Loucy (cell line): Measurements from ENCODE around the gene KCNH4.

Experiments
- H2AFZ ChIP-seq: fragments of 200-600 bp; sonication (generic); 2 replicates; pipeline ENCODE4 v1.6.0; 2016; ENCODE audit warnings: antibody characterized with exemption, mild to moderate bottlenecking, low read length, moderate library complexity
- H3F3A ChIP-seq: fragments of 200-600 bp; 2 replicates; pipeline ENCODE4 v1.6.0; 2016; ENCODE audit warnings: antibody characterized with exemption, low read depth, mild to moderate bottlenecking
- H3K27me3 ChIP-seq: fragments of 200-600 bp; sonication (generic); 2 replicates; pipeline ENCODE4 v1.6.1; 2014; ENCODE audit warnings: low read length, mild to moderate bottlenecking; ENCODE audit not compliant: insufficient read depth, poor library complexity, severe bottlenecking
- H3K36me3 ChIP-seq: fragments of 200-600 bp; sonication (generic); 2 replicates; pipeline ENCODE4 v1.6.1; 2016; ENCODE audit warnings: low read length; ENCODE audit not compliant: insufficient read depth
- H3K4me1 ChIP-seq: fragments of 200-600 bp; sonication (generic); 2 replicates; pipeline ENCODE4 v1.5.1; 2014; ENCODE audit warnings: low read length, mild to moderate bottlenecking; ENCODE audit not compliant: insufficient read depth, poor library complexity, severe bottlenecking
- H3K4me2 ChIP-seq: fragments of 200-600 bp; sonication (generic); 2 replicates; pipeline ENCODE4 v1.6.0; 2014; ENCODE audit warnings: antibody characterized with exemption, low read length, low read depth, mild to moderate bottlenecking; ENCODE audit not compliant: poor library complexity, severe bottlenecking
- H3K4me3 ChIP-seq: fragments of 200-600 bp; sonication (generic); 2 replicates; pipeline ENCODE4 v1.5.1; 2014; ENCODE audit warnings: low read length, mild to moderate bottlenecking, mixed read lengths; ENCODE audit not compliant: poor library complexity, severe bottlenecking
- H3K79me2 ChIP-seq: fragments of 200-600 bp; sonication (generic); 2 replicates; pipeline ENCODE4 v1.6.1; 2014; ENCODE audit warnings: low read length; ENCODE audit not compliant: insufficient read depth
- H3K9ac ChIP-seq: fragments of 200-600 bp; sonication (generic); 2 replicates; pipeline ENCODE4 v1.6.0; 2014; ENCODE audit warnings: mild to moderate bottlenecking, low read depth, low read length, moderate library complexity; ENCODE audit not compliant: poor library complexity, severe bottlenecking
- H3K9me2 ChIP-seq: fragments of 200-600 bp; sonication (generic); replicated peaks from 2 replicates; pipeline ENCODE4 v1.6.1; 2016; ENCODE audit warnings: low read depth, low read length, mixed read lengths
- H3K9me3 ChIP-seq: fragments of 200-600 bp; sonication (generic); 2 replicates; pipeline ENCODE4 v1.6.1; 2014; ENCODE audit warnings: mild to moderate bottlenecking, antibody characterized with exemption, low read length, low read depth; ENCODE audit not compliant: insufficient read depth
- H4K20me1 ChIP-seq: fragments of 200-600 bp; sonication (generic); 2 replicates; pipeline ENCODE4 v1.6.0; 2014; ENCODE audit warnings: antibody characterized with exemption, low read length, mild to moderate bottlenecking; ENCODE audit not compliant: insufficient read depth, poor library complexity, severe bottlenecking
- EZH2phosphoT487 ChIP-seq: fragments of 200-600 bp; IDR thresholded peaks from 2 replicates; pipeline ENCODE4 v1.6.1; 2018; ENCODE audit warnings: antibody characterized with exemption, mild to moderate bottlenecking, moderate library complexity, borderline replicate concordance
- TF ChIP-seq, protein P1 (sequence below): fragments of 200-600 bp; sonication (generic); conservative IDR thresholded peaks from 2 replicates; pipeline ENCODE4 v1.5.1; 2014; ENCODE audit warnings: mild to moderate bottlenecking, antibody characterized with exemption, low read length

The KCNH4 gene

DNA sequence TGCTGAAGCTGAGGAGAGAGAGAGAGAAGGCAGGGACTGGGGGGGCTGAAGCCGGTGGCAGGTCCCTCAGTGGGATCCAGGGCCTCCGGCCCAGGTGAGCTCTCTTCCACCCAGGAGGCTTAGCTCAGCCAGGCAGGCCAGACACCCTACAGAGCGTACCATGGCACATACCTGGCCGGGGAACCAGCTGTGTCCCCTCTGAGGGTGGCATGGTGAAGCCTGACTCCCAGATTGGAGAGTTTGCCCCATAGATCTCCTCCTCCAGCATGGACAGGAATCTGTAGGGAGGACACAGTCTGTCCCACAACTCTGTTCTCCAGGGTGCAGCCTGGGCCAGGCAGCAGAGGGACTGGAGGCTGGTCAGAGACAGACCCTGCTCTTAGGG is 62.8 kb downstream of the KCNH4 start:
- no peak overlapping the region for H2AFZ ChIP-seq
- H3K4me1 ChIP-seq, result peaks cover 16% of the 10 kb centered on the region
- H3K4me3 ChIP-seq, result no peak overlapping the region
- no peak overlapping the region for H3K9ac ChIP-seq
- peaks cover 3% of the 10 kb centered on the region; the same call in 1 of the 2 replicates for H3K36me3 ChIP-seq
- H4K20me1 ChIP-seq, result no peaks in the 10 kb centered on the region
- no peaks in the 10 kb centered on the region for H3F3A ChIP-seq
- no peaks in the 10 kb centered on the region for H3K9me2 ChIP-seq
- H3K9me3 ChIP-seq, result no peaks in the 10 kb centered on the region
- H3K27me3 ChIP-seq, result no peaks in the 10 kb centered on the region
- no peak for TF ChIP-seq EZH2phosphoT487
- TF ChIP-seq, protein P1, sequence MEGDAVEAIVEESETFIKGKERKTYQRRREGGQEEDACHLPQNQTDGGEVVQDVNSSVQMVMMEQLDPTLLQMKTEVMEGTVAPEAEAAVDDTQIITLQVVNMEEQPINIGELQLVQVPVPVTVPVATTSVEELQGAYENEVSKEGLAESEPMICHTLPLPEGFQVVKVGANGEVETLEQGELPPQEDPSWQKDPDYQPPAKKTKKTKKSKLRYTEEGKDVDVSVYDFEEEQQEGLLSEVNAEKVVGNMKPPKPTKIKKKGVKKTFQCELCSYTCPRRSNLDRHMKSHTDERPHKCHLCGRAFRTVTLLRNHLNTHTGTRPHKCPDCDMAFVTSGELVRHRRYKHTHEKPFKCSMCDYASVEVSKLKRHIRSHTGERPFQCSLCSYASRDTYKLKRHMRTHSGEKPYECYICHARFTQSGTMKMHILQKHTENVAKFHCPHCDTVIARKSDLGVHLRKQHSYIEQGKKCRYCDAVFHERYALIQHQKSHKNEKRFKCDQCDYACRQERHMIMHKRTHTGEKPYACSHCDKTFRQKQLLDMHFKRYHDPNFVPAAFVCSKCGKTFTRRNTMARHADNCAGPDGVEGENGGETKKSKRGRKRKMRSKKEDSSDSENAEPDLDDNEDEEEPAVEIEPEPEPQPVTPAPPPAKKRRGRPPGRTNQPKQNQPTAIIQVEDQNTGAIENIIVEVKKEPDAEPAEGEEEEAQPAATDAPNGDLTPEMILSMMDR, result no peak
- no peak overlapping the region for H3K4me2 ChIP-seq
- H3K79me2 ChIP-seq, result peaks cover 20% of the 10 kb centered on the region; the same call in 1 of the 2 replicates

- H3K27me3 ChIP-seq, result no peaks in the 10 kb centered on the region
- H3K4me3 ChIP-seq, result no peak overlapping the region
- H3K4me1 ChIP-seq, result peaks cover 22% of the 10 kb centered on the region
Observed at GRCh38 chr17:42117397-42118125, 63.4 kb downstream of the KCNH4 start.

GRCh38 chr17:42116705-42117396 is 64.1 kb downstream of the KCNH4 start:
- no peaks in the 10 kb centered on the region for H3K9me3 ChIP-seq
- no peaks in the 10 kb centered on the region for H3F3A ChIP-seq
- H2AFZ ChIP-seq, result no peak overlapping the region
- no peaks in the 10 kb centered on the region for H4K20me1 ChIP-seq
- H3K4me1 ChIP-seq, result peaks cover 27% of the 10 kb centered on the region
- no peak overlapping the region for H3K4me2 ChIP-seq
- H3K79me2 ChIP-seq, result peaks cover 25% of the 10 kb centered on the region; the same call in 1 of the 2 replicates
- H3K9me2 ChIP-seq, result no peaks in the 10 kb centered on the region
- H3K9ac ChIP-seq, result no peak overlapping the region
- TF ChIP-seq EZH2phosphoT487, result no peak
- TF ChIP-seq, protein P1, result peak; percentile 75
- H3K36me3 ChIP-seq, result no peaks in the 10 kb centered on the region; the same call in 1 of the 2 replicates
- no peaks in the 10 kb centered on the region for H3K27me3 ChIP-seq
- H3K4me3 ChIP-seq, result no peak overlapping the region

More at GRCh38 chr17:42117397-42118125, 63.4 kb downstream of the KCNH4 start:
- no peak overlapping the region for H2AFZ ChIP-seq
- H3K79me2 ChIP-seq, result peaks cover 20% of the 10 kb centered on the region; the same call in 1 of the 2 replicates
- H4K20me1 ChIP-seq, result no peaks in the 10 kb centered on the region
- H3F3A ChIP-seq, result no peaks in the 10 kb centered on the region
- H3K36me3 ChIP-seq, result no peaks in the 10 kb centered on the region; the same call in 1 of the 2 replicates
- no peak for TF ChIP-seq EZH2phosphoT487
- H3K4me2 ChIP-seq, result no peak overlapping the region
- H3K9ac ChIP-seq, result no peak overlapping the region
- H3K9me2 ChIP-seq, result no peaks in the 10 kb centered on the region
- no peaks in the 10 kb centered on the region for H3K9me3 ChIP-seq
